ENCODE measurements around the gene SMAD7. TPM values are rescaled to one million over a fixed set of nuclear protein-coding genes. Genes with fewer than 3 reads are reported as not detected.
A peak's percentile ranks its signal among the peaks of the same experiment; 100 is the strongest.

SMAD7 gene
- total RNA-seq, 4 donors from 2014 or later = 22.5 to 54.9 (median 40.0) TPM

GRCh38 chr18:48887905-48888772 lies 62.6 kb downstream of the SMAD7 start:
- Histone ChIP-seq H3K27me3 (no peaks in the 10 kb centered on the region), H3K9me3 (no peaks in the 10 kb centered on the region), H3K4me1 (peaks cover 15 to 26% (median 22%) of the 10 kb centered on the region in 4 donors), H3K36me3 (no peaks in the 10 kb centered on the region), H3K27ac (replicated peaks in 1 of 4) (no peak overlapping the region), H3K4me3 (no peak overlapping the region)
- 93% methylated on average over 12 of the region's 18 CpGs for WGBS
- intact Hi-C loops (cut with DNase I) = no loop called here
- no peak for DNase-seq (ENCODE audit: extremely low spot score)
- TF ChIP-seq POLR2A (IDR thresholded peaks at IDR 0.05; ENCODE audit: low read depth) (no peak), CTCF (IDR thresholded peaks at IDR 0.05) (peak in 1 of 3 experiments; percentile 15)

- peaks cover 13 to 26% (median 21%) of the 10 kb centered on the region in 4 donors for H3K4me1 ChIP-seq
- H3K27me3 ChIP-seq = no peaks in the 10 kb centered on the region
- no peaks in the 10 kb centered on the region for H3K9me3 ChIP-seq
- H3K36me3 ChIP-seq = no peaks in the 10 kb centered on the region
- no peak overlapping the region for H3K27ac ChIP-seq (replicated peaks in 1 of 4)
- no peak overlapping the region for H3K4me3 ChIP-seq
- no peak for DNase-seq (ENCODE audit: extremely low spot score)
- no peak for TF ChIP-seq POLR2A (IDR thresholded peaks at IDR 0.05; ENCODE audit: low read depth)
- TF ChIP-seq EP300 (IDR thresholded peaks at IDR 0.05) = no peak
- TF ChIP-seq POLR2AphosphoS5 (IDR thresholded peaks at IDR 0.05) = no peak
- WGBS = 90% methylated on average over 10 of the region's 12 CpGs
- intact Hi-C loops (cut with DNase I) = no loop called here
Measured at GRCh38 chr18:48887294-48887904, 63.4 kb downstream of the SMAD7 start.

- Histone ChIP-seq H3K27me3 (no peaks in the 10 kb centered on the region), H3K4me3 (no peak overlapping the region), H3K9me3 (no peaks in the 10 kb centered on the region), H3K4me1 (peaks cover 13 to 26% (median 21%) of the 10 kb centered on the region in 4 donors), H3K36me3 (no peaks in the 10 kb centered on the region), H3K27ac (replicated peaks in 1 of 4) (no peak overlapping the region)
- 96% methylated on average over 8 of the region's 8 CpGs for WGBS
- no peak for DNase-seq (ENCODE audit: extremely low spot score)
- intact Hi-C loops (cut with DNase I) = no loop called here
- TF ChIP-seq CTCF (IDR thresholded peaks at IDR 0.05) = no peak
- TF ChIP-seq POLR2A (IDR thresholded peaks at IDR 0.05; ENCODE audit: low read depth) = no peak
- no peak for TF ChIP-seq POLR2AphosphoS5 (IDR thresholded peaks at IDR 0.05)
- TF ChIP-seq EP300 (IDR thresholded peaks at IDR 0.05) = no peak
Measured at GRCh38 chr18:48886520-48887293, 64.1 kb downstream of the SMAD7 start.

GRCh38 chr18:48885924-48886400 lies 64.8 kb downstream of the SMAD7 start:
- H3K4me1 ChIP-seq = peaks cover 13 to 26% (median 21%) of the 10 kb centered on the region in 4 donors
- intact Hi-C loops (cut with DNase I) = no loop called here
- H3K27me3 ChIP-seq = no peaks in the 10 kb centered on the region
- WGBS = 100% methylated on average over 7 of the region's 7 CpGs
- TF ChIP-seq POLR2A (IDR thresholded peaks at IDR 0.05; ENCODE audit: low read depth) (no peak), POLR2AphosphoS5 (IDR thresholded peaks at IDR 0.05) (no peak), CTCF (IDR thresholded peaks at IDR 0.05) (no peak), EP300 (IDR thresholded peaks at IDR 0.05) (no peak)
- H3K27ac ChIP-seq (replicated peaks in 1 of 4) = no peak overlapping the region
- H3K4me3 ChIP-seq = no peak overlapping the region
- no peaks in the 10 kb centered on the region for H3K36me3 ChIP-seq
- H3K9me3 ChIP-seq = no peaks in the 10 kb centered on the region
- no peak for DNase-seq (ENCODE audit: extremely low spot score)

Data from esophagus muscularis mucosa (tissue), 4 donors.